MM.1S (cell line): ENCODE results near the gene CSTPP1.
A peak's percentile ranks its signal among the peaks of the same experiment; 100 is the strongest.

ENCODE experiments used
- DNase-seq: peaks from one replicate; pipeline ENCODE4 v3.0.0-alpha.2; 2015
- H2AFZ ChIP-seq: fragments of 300-600 bp; sonication (generic); 2 replicates; pipeline ENCODE4 v1.6.0; 2016; ENCODE audit warnings: antibody characterized with exemption, low read length
- H3F3A ChIP-seq: fragments of 300-600 bp; sonication (generic); 2 replicates; pipeline ENCODE4 v1.6.1; 2016; ENCODE audit warnings: mild to moderate bottlenecking, antibody characterized with exemption, low read length, moderate library complexity, mixed read lengths; ENCODE audit not compliant: insufficient read depth
- H3K27ac ChIP-seq: fragments of 300-600 bp; sonication (generic); 2 replicates; pipeline ENCODE4 v1.5.1; 2016; ENCODE audit warnings: mild to moderate bottlenecking, low read length
- H3K27me3 ChIP-seq: fragments of 300-600 bp; sonication (generic); replicated peaks from 2 replicates; pipeline ENCODE4 v1.6.0; 2016; ENCODE audit warnings: low read length; ENCODE audit not compliant: insufficient read depth
- H3K36me3 ChIP-seq: fragments of 300-600 bp; sonication (generic); replicated peaks from 2 replicates; pipeline ENCODE4 v1.6.1; 2016; ENCODE audit warnings: mild to moderate bottlenecking, low read length, mixed read lengths; ENCODE audit not compliant: insufficient read depth
- H3K4me1 ChIP-seq: fragments of 300-600 bp; sonication (generic); 2 replicates; pipeline ENCODE4 v1.6.1; 2016; ENCODE audit warnings: low read length, mixed read lengths
- H3K4me2 ChIP-seq: fragments of 300-600 bp; sonication (generic); 2 replicates; pipeline ENCODE4 v1.6.0; 2016; ENCODE audit warnings: low read depth, low read length
- H3K4me3 ChIP-seq: fragments of 300-600 bp; sonication (generic); 2 replicates; pipeline ENCODE4 v1.5.1; 2016; ENCODE audit warnings: low read length, mixed read lengths
- H3K79me2 ChIP-seq: fragments of 300-600 bp; sonication (generic); 2 replicates; pipeline ENCODE4 v1.6.1; 2016; ENCODE audit warnings: mixed run types, low read length, mixed read lengths
- H3K9ac ChIP-seq: fragments of 300-600 bp; sonication (generic); 2 replicates; pipeline ENCODE4 v1.6.1; 2016; ENCODE audit warnings: low read length, mixed read lengths
- H3K9me2 ChIP-seq: fragments of 300-600 bp; sonication (generic); replicated peaks from 2 replicates; pipeline ENCODE4 v1.6.1; 2016; ENCODE audit warnings: mild to moderate bottlenecking, low read length, mixed read lengths; ENCODE audit not compliant: insufficient read depth
- H3K9me3 ChIP-seq: fragments of 300-600 bp; sonication (generic); replicated peaks from 2 replicates; pipeline ENCODE4 v1.6.1; 2016; ENCODE audit warnings: mild to moderate bottlenecking, low read length, mixed read lengths; ENCODE audit not compliant: insufficient read depth
- H4K20me1 ChIP-seq: fragments of 300-600 bp; sonication (generic); 2 replicates; pipeline ENCODE4 v1.6.1; 2016; ENCODE audit warnings: mild to moderate bottlenecking, low read length, moderate library complexity, mixed read lengths; ENCODE audit not compliant: insufficient read depth
- CTCF ChIP-seq: fragments of 300-600 bp; sonication (generic); IDR thresholded peaks from 2 replicates; pipeline ENCODE4 v1.5.1; 2016; ENCODE audit warnings: antibody characterized with exemption, low read length, mixed read lengths
- EZH2 ChIP-seq: fragments of 300-600 bp; sonication (generic); optimal IDR thresholded peaks from 2 replicates; pipeline ENCODE3; 2017; ENCODE audit warnings: low read depth, mild to moderate bottlenecking, antibody characterized with exemption, low read length, mixed read lengths
- EZH2phosphoT487 ChIP-seq: fragments of 300-600 bp; sonication (generic); IDR thresholded peaks from 2 replicates; pipeline ENCODE4 v1.6.1; 2018; ENCODE audit warnings: antibody characterized with exemption, low read length

CSTPP1 gene

DNA sequence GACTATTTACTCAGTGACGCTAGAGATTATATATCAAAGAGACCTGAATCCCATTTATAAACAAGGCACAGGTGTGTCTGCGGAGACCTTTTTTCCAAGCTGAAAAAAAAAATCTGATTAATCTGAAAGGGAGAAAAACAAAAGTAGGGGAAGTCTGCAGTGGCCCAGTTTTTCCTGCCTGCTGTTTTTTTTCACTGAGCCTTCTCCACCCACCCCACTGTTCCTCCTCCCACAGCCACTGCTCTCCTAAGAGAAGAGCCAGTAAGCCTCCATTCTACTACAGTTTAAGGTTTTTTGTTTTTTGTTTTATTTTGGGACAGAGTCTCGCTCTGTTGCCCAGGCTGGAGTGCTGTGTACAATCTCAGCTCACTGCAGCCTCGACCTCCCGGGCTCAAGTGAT is 221.7 kb downstream of the CSTPP1 start:
- no peaks in the 10 kb centered on the region for H3K4me1 ChIP-seq
- DNase-seq: no peak
- no peaks in the 10 kb centered on the region for H3K9me2 ChIP-seq
- no peak overlapping the region for H3K4me2 ChIP-seq
- H3K79me2 ChIP-seq: no peaks in the 10 kb centered on the region
- TF ChIP-seq EZH2 (no peak), EZH2phosphoT487 (no peak), CTCF (no peak)
- H2AFZ ChIP-seq: no peak overlapping the region
- no peaks in the 10 kb centered on the region for H3K9me3 ChIP-seq
- no peaks in the 10 kb centered on the region for H4K20me1 ChIP-seq
- H3K4me3 ChIP-seq: no peak overlapping the region
- no peak overlapping the region for H3K27ac ChIP-seq
- peaks cover 8% of the 10 kb centered on the region; the same call in 1 of the 2 replicates for H3F3A ChIP-seq
- no peak overlapping the region for H3K9ac ChIP-seq
- no peaks in the 10 kb centered on the region for H3K27me3 ChIP-seq
- H3K36me3 ChIP-seq: no peaks in the 10 kb centered on the region

DNA sequence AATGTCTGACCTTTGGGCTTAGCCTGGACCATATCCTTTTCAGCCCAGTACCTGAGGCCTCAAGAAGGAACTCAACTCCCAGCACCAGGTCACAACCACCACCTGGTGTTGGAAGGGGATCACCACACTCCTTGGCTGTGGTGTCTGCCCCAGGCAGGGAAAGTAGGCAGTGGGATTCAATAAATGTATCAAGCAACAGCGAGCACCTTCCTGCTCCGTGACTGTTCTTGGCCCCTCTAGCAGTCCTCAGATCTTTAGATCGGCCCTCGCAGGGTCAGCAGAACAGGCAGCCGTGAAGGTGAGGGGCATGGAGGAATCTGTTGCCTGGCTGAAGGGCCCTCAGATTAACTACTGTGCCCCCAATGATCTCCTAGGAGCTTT is 224.2 kb downstream of the CSTPP1 start:
- no peaks in the 10 kb centered on the region for H3K9me2 ChIP-seq
- no peak overlapping the region for H3K27ac ChIP-seq
- H3K4me2 ChIP-seq: no peak overlapping the region
- no peaks in the 10 kb centered on the region for H3K79me2 ChIP-seq
- no peak for DNase-seq
- H2AFZ ChIP-seq: no peak overlapping the region
- H4K20me1 ChIP-seq: no peaks in the 10 kb centered on the region
- H3F3A ChIP-seq: 0 out of 2 replicates have a peak, but pooled peaks cover 5% of the 10 kb centered on the region
- no peak overlapping the region for H3K4me3 ChIP-seq
- no peaks in the 10 kb centered on the region; the same call in 1 of the 2 replicates for H3K36me3 ChIP-seq
- no peak overlapping the region for H3K9ac ChIP-seq
- H3K27me3 ChIP-seq: no peaks in the 10 kb centered on the region
- H3K9me3 ChIP-seq: no peaks in the 10 kb centered on the region
- H3K4me1 ChIP-seq: no peaks in the 10 kb centered on the region
- TF ChIP-seq CTCF (no peak), EZH2phosphoT487 (no peak), EZH2 (no peak)

DNA sequence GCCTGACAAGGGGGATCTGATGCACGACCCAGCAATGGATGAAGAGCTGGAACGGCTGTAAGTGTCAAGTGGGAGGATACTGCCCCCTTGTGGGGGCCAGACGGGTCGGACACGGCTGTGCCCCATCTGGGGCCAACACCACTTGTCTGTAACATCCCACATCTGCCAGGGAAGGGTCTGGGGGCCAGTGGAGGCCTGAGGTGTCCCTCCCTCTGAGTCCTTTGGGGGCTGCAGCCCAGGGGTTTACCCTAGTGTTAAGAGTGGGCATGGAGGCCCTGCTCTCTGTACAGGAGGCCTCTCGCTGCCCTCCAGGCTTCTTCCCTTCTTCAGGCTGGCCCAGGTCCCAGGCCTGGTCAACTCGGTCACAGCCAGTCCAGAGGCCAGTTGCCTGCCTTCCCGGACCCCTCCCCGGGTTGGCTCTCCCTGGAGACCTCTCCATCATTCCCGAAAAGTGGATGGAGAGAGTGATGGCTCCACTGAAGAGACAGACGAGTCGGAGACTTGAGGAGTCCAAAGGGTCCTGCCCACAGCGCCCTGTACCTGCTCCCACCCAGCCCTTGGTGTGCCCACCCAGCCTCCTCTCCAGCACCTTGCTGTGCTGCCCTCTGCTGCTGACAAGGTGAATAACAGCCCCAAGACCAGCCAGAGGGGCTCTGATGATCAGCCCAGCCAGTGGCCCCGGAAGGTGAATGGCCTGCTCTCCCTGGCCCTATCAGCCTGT is 224.7 kb downstream of the CSTPP1 start:
- Histone ChIP-seq H3K36me3 (no peaks in the 10 kb centered on the region; the same call in 1 of the 2 replicates), H3K4me2 (no peak overlapping the region), H3K79me2 (peaks cover 2% of the 10 kb centered on the region; the same call in 1 of the 2 replicates), H3K4me1 (no peaks in the 10 kb centered on the region), H2AFZ (no peak overlapping the region), H3F3A (0 out of 2 replicates have a peak, but pooled peaks cover 5% of the 10 kb centered on the region), H3K9ac (no peak overlapping the region), H4K20me1 (no peaks in the 10 kb centered on the region), H3K4me3 (no peak overlapping the region), H3K27me3 (no peaks in the 10 kb centered on the region), H3K9me3 (no peaks in the 10 kb centered on the region), H3K9me2 (no peaks in the 10 kb centered on the region), H3K27ac (no peak overlapping the region)
- DNase-seq: peak; percentile 46
- TF ChIP-seq EZH2: no peak
- TF ChIP-seq CTCF: peak; percentile 60
- no peak for TF ChIP-seq EZH2phosphoT487
